Activated CD4-positive, alpha-beta T cell treated with anti-CD3 and anti-CD28 coated beads for 24 hours (primary cell): ENCODE measurements around the gene UCN2.
"Not testable (repeated sequence)": the region's sequence is repeated elsewhere in the genome, so short reads cannot be mapped to it uniquely, and the experiment has no call there.

Source experiments
- DNase-seq, 2 donors: peaks; one replicate each; pipeline ENCODE4 v3.0.0-alpha.2; 2020; ENCODE audit warnings: low read depth in 2 of 2

Gene UCN2

DNA sequence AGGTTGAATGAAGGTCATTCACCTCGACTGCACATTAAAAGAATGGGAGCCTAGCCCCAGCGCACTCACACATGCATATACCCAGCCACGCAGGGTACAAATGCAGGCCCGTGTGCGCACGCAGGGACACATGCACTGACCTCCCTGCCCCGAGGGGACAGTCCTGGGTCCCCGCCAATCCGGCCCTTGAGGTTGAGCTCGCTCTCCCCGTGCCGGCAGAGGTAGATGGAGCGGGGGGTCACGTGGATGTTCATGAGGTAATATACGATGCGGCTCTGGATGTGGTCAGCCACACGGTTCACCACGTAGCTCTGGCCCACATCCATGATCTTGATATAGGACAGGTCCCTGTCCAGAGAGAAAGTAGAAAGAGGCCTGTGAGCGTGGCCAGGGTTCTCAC, 27.5 kb downstream of the UCN2 start:
- no peak for DNase-seq

DNA sequence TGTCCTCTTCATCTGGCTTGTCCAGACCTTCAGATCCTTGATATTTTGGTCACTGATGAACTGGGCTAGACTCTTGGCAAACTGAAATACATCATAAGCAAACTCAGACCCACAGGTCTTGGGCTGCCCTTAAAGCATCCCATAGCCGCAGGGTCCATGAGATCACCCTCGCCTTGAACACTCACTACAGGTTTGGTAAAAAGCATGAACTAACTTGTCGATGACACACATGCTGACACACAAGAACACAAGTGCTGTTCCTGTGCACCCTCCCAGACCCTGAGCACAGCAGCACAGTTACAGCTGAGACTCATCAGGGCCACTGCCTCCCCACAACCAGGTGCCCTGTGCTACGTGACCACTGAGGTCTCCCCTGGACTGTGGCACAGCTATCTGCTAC, 28.0 kb downstream of the UCN2 start:
- DNase-seq = no peak

DNA sequence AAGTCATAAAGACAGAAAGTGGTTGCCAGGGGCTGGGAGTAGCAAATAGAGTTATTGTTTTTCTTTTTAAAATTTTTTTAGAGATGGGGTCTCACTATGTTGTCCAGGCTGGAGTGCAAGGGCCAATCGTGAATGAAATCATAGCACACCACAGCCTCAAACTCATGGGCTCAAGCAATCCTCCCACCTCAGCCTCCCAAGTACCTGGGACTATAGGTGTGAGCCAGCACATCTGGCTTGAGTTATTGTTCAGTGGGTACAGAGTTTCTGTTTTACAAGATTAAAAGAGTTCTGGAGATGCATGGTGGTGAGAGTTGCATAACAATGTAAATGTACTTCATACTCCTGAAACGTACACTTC, 30.6 kb downstream of the UCN2 start:
- DNase-seq = no peak

DNA sequence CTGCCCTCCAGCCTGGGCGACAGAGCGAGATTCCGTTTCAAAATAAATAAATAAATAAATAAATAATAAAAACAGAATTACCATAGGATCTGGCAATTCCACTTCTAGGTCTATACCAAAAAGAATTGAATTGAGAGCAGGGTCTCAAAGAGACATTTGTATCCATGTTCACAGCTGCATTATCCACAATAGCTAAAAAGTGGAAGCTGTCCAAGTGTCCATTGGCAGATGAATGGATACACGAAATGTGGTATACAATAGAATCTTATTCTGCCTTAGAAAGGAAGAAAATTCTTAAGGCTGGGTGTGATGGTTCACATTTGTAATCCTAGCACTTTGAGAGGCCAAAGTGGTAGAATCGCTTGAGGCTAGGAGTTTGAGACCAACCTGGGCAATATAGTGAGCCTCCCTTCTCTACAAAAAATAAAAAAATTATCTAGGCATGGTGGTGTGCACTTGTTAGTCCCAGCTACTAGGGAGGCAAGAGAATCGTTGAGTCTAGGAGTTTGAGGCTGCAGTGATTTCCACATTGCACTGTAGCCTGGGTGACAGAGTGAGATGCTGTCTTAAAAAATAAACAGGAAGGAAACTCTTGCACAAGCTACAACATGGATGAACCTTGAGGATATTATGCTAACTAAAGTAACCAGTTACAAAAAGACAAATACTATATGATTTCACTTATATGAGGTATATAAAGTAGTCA, 31.2 kb downstream of the UCN2 start:
- DNase-seq = no peak

DNA sequence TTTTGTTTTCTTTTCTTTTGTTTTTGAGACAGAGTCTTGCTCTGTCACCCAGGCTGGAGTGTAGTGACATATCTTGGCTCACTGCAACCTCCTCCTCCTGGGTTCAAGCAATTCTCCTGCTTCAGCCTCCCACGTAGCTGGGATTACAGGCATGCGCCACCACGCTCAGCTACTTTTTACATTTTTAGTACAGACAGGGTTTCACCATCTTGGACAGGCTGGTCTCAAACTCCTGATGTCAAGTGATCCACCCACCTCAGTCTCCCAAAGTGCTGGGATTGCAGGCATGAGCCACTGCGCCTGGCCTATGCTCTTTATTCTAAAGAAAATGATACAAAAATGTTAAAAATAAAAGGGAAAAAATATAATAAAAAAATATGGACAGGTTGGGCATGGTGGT, 32.9 kb downstream of the UCN2 start:
- not testable (repeated sequence) for DNase-seq

DNA sequence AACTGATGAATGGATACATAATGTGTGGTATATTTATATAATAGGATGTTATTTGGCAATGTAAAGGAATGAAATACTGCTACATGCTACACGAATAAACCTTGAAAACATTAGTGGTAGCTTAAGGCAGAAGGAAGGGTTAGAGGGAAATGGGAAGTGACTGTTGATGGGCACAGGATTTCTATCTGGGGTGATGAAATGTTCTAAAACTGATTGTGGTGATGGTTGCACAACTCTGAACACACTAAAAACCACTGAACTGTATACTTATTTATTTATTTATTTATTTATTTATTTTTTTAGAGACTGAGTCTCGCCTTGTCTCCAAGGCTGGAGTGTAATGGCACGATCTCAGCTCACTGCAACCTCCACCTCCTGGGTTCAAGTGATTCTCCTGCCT, 34.8 kb downstream of the UCN2 start:
- no peak for DNase-seq

DNA sequence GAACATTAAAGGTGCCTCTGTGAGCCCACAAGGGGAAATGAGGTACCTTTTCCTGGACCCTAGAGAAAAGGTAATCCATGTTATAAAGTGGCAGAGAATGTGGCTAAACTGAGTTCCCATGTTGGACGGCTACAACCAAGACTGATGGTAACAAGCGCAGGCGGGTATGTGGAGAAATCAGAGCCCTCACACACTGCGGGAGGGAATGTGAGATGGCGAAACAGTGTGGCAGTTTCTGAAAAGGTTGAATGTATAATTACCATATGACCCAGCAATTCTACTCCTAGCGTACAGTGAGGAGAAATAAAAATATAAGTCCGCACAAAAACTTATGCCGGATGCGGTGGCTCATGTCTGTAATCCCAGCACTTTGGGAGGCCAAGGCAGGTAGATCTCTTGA, 35.5 kb downstream of the UCN2 start:
- no peak for DNase-seq

DNA sequence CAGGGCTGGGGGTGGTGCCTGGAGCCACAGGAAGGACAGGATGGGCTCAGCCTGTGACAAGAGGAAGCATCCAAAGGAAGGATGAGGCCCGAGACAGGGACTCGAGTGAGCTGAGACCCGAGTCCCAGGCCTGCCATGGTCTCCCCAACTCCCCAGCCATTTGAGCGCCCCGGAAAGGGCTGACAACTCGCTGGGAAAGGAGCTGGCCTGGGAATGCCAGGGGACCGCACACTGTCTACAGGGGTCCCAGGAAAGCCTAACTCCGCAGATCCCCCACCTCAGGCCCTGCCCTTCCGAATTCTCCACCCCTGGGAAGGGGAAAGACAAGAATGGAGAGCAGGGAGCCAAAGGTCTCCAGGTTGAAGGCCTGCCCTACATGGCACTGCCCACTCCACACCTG, 38.6 kb downstream of the UCN2 start:
- DNase-seq = no peak

DNA sequence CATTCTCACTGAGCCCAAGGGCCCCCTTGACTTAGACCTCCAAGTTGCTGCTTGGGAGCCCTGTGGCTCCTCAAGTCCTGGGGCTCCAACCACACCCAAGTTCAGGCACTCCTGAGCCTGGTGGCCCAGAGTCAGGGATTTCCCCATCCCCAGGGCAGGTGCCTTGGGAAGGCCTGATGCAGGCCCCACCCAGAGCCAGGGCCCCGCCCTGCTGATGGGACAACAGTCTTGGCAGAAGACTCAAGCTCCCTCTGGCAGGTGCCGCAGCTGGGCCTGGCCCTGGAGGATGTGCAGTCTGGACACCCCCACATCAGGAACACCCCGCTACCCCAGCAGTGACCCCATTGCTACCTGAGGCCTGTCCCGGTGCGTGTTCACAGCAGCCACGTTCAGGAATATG, 41.9 kb downstream of the UCN2 start:
- no peak for DNase-seq

DNA sequence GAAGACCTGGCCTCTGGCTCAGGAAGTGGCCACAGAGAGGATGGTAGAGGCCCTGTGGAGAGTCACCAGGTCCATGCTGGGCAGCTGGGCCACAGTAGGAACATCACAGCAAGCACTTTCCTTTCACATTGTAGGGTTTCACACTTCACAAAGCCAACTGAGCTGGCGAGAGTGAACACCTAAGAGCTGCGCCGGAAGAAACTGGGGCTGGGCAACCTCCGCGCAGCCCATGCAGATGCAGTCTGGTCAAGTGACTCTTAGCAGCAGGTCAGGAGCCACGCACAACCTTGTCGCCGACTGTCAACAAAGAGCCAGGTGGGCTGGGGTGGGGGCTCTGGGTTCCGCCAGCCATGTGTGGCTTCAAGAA, 44.3 kb downstream of the UCN2 start:
- no peak for DNase-seq

DNA sequence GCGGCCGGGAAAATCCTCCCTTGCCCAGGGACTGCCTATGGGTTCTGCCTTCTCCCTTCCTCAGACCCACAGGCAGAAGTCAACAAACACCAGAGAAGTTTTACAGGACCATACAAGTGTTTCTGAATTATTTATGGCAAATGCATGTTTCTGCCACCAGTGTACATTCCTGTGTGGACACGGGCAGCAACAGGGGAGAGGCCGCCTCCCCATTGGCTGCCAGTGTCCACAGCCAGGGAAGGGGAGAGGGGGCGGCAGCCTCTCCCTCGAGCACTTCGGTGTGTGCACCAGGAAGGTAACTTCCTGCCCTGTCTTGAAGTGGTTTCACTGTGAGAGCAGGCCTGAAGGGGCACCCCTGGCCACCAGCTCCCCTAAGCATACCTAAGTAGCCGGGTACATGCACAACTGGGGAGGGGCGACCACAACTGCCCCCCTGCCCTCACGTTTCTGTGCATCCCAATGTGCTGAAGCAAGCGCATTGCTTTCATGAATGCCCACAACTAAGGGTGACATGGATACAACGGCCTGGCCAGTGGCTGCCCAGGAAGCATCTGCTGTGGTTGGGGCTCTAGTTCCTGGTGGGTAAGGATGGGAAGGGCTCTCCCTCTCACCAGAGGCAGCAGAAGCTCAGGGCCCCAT, 44.8 kb downstream of the UCN2 start:
- no peak for DNase-seq

DNA sequence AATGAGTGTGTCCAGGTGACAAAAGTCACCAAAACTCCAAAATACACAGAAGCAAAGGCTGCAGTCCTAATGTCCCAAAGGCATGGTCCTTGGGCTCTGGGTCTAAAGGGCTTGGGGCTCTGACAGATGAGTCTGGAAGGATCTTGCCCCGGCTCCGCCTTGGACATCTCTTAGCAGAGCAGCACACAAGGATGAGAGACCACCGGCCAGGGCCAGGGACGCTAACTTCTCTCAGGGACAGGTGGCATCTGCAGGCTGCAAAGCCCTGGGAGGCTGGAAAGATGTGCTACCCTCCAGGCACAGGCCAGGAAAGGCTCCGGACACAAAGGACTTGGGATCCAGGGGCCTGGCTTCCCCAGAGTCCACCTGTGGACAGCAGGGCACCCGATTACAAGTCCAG, 45.5 kb downstream of the UCN2 start:
- DNase-seq = no peak

DNA sequence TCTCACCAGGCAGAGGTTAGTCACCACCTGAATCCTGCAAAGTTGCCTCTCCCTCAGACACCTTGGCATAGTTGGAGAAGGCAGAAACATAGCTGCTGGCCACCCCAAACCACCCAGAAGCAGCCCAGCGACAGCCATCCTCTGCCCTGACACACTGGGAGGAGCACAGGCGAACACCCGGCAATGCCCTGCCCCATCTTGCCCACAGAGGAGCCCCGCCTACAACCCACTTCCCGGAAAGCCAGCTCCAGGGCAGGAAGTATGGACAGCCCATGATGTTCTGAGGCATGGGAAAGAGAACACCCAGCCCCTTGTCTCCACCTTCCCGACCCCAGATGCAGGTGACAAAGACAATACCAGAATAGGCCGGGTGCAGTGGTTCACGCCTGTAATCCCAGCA, 47.0 kb downstream of the UCN2 start:
- DNase-seq = no peak

DNA sequence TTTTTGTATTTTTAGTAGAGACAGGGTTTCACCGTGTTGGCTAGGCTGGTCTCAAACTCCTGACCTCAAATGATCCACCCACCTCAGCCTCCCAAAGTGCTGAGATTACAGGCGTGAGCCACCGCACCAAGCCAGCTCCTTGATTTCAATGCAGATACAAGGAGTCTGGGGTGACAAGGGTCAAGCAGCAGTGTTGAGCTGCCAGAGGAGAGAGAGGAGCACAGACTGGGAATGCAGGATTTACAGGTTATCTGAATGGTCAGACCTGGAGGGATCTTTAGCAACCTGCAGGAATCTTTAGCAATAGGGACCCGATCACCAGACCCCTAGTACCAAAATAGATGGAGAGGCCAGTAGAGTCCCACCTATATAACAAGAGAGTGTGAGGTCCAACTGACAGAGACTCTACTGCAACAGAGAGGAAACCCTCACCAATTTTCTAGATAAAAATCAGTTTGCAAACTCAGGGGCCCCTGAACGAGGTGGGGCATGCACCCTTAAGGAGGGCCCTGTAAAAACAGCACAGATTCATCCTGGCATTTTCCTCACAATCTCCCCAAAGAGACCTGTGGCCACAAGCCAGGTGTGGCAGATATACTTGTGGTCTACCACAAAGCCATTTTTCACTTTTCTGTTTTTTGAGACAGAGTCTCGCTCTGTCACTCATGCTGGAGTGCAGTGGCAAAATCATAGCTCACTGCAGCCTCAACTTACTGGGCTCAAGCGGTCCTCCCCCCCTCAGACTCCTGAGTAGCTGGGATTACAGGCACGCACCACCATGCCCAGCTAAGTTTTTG, 49.0 kb downstream of the UCN2 start:
- DNase-seq = no peak
